ENCODE measurements around the gene TNFRSF19. TPM values are rescaled to one million over a fixed set of nuclear protein-coding genes. Genes with fewer than 3 reads are reported as not detected.

TNFRSF19 gene
- total and polyA plus RNA-seq, 11 donors: 9.1 to 35.7 (median 25.6) TPM

- TF ChIP-seq CTCF (IDR thresholded peaks at IDR 0.05) (no peak), POLR2A (IDR thresholded peaks at IDR 0.05) (no peak)
- Histone ChIP-seq H3K36me3 (peaks cover 0 to 47% (median 8%) of the 10 kb centered on the region in 9 donors), H3K27me3 (no peaks in the 10 kb centered on the region), H3K4me3 (no peak overlapping the region), H3K4me1 (peaks cover 0 to 51% (median 31%) of the 10 kb centered on the region in 12 donors), H3K27ac (no peak overlapping the region), H3K9me3 (no peaks in the 10 kb centered on the region)
- DNase-seq: no peak
- intact Hi-C loops (cut with DNase I): loop anchor here in 1 of 10 donors (5.0 kb wide), 1 partner anchor 39 kb away; no protein-coding TSS in a partner anchor
- 80 to 95% (median 94%) methylated on average over 3 of the region's 3 CpGs for WGBS, 4 donors
- ATAC-seq: no peak
These were observed 43.4 kb downstream of the TNFRSF19 start for GRCh38 chr13:23613596-23613995.

- Histone ChIP-seq H3K27ac (no peak overlapping the region), H3K27me3 (no peaks in the 10 kb centered on the region), H3K4me1 (peaks cover 0 to 41% (median 17%) of the 10 kb centered on the region in 12 donors), H3K4me3 (no peak overlapping the region), H3K9me3 (no peaks in the 10 kb centered on the region), H3K36me3 (peaks cover 0 to 57% (median 8%) of the 10 kb centered on the region in 9 donors)
- WGBS, 4 donors: 91 to 97% (median 95%) methylated on average over 15 of the region's 15 CpGs
- ATAC-seq: no peak
- DNase-seq: no peak
- intact Hi-C loops (cut with DNase I): no loop called here
- TF ChIP-seq CTCF (IDR thresholded peaks at IDR 0.05): no peak
- no peak for TF ChIP-seq POLR2A (IDR thresholded peaks at IDR 0.05)
These were observed 45.3 kb downstream of the TNFRSF19 start for GRCh38 chr13:23615395-23616081.

- no peak for DNase-seq
- Histone ChIP-seq H3K9me3 (no peaks in the 10 kb centered on the region), H3K4me1 (peaks cover 0 to 40% (median 18%) of the 10 kb centered on the region in 12 donors), H3K4me3 (no peak overlapping the region), H3K27me3 (no peaks in the 10 kb centered on the region), H3K27ac (no peak overlapping the region), H3K36me3 (peaks cover 0 to 59% (median 8%) of the 10 kb centered on the region in 9 donors)
- intact Hi-C loops (cut with DNase I): no loop called here
- 95 to 100% (median 96%) methylated on average over 2 of the region's 2 CpGs for WGBS, 4 donors
- no peak for ATAC-seq
- TF ChIP-seq POLR2A (IDR thresholded peaks at IDR 0.05) (no peak), CTCF (IDR thresholded peaks at IDR 0.05) (no peak)
These were observed 46.0 kb downstream of the TNFRSF19 start for GRCh38 chr13:23616228-23616627.

- intact Hi-C loops (cut with DNase I): no loop called here
- Histone ChIP-seq H3K27me3 (no peaks in the 10 kb centered on the region), H3K4me1 (peaks cover 0 to 37% (median 16%) of the 10 kb centered on the region in 12 donors), H3K27ac (peak overlapping the region in 8 of 12 donors; percentile 1 to 69 (median 26)), H3K4me3 (no peak overlapping the region), H3K36me3 (peaks cover 0 to 67% (median 8%) of the 10 kb centered on the region in 9 donors), H3K9me3 (no peaks in the 10 kb centered on the region)
- ATAC-seq (peak in 2 of 4 donors; percentile 27 to 29), DNase-seq (no peak)
- TF ChIP-seq CTCF (IDR thresholded peaks at IDR 0.05) (no peak), POLR2A (IDR thresholded peaks at IDR 0.05) (no peak)
- WGBS, 4 donors: 36 to 45% (median 42%) methylated on average over 3 of the region's 3 CpGs
These were observed 47.4 kb downstream of the TNFRSF19 start for GRCh38 chr13:23617551-23618024.

Data from heart left ventricle (tissue), 16 donors.